Activated B cell treated with CpG ODN at 0.5 μM for 24 hours (primary cell): ENCODE measurements around the gene TRIM52. TPM values are rescaled to one million over a fixed set of nuclear protein-coding genes. Genes with fewer than 3 reads are reported as not detected.
A peak's percentile ranks its signal among the peaks of the same experiment; 100 is the strongest.

Experiments
- ATAC-seq: fragments of 200-7000 bp; cut with Tn5 transposase; one replicate; pipeline ENCODE4 v1.10.0; 2021; ENCODE audit warnings: low read depth, mild to moderate bottlenecking, moderate library complexity
- CTCF ChIA-PET: fragments of 350-600 bp; sonication (Branson Sonifier 250); formaldehyde crosslinking; loops from one replicate; lab custom pipeline; 2021; ENCODE audit warnings: antibody characterized with exemption; lab: Charles Lee
- POLR2A ChIA-PET: fragments of 350-600 bp; sonication (Branson Sonifier 250); formaldehyde crosslinking; loops from one replicate; lab custom pipeline; 2021; ENCODE audit warnings: antibody characterized with exemption; lab: Charles Lee
- DNase-seq: peaks from one replicate; pipeline ENCODE4 v3.0.0; 2022
- H3K27ac Mint-ChIP-seq: one replicate; pipeline ENCODE4 v1.8.0; 2020; ENCODE audit warnings: mixed read lengths
- H3K27me3 Mint-ChIP-seq: one replicate; pipeline ENCODE4 v1.8.0; 2021; ENCODE audit warnings: mixed read lengths
- H3K36me3 Mint-ChIP-seq: one replicate; pipeline ENCODE4 v1.8.0; 2021; ENCODE audit warnings: low read depth, mixed read lengths
- H3K4me1 Mint-ChIP-seq: one replicate; pipeline ENCODE4 v1.8.0; 2021; ENCODE audit warnings: mixed read lengths
- H3K4me3 Mint-ChIP-seq: one replicate; pipeline ENCODE4 v1.8.0; 2020; ENCODE audit warnings: mild to moderate bottlenecking, mixed read lengths
- H3K9me3 Mint-ChIP-seq: one replicate; pipeline ENCODE4 v1.8.0; 2020; ENCODE audit warnings: mixed read lengths
- intact Hi-C: fragments of 100-400 bp; cut with micrococcal nuclease; formaldehyde crosslinking; loops from one replicate; pipeline ENCODE4 v1.15.1; 2024
- total RNA-seq: library from RNA; stranded (reverse); gene quantifications from 2 replicates; pipeline ENCODE4 v1.2.3, GENCODE V29; 2022
- TF ChIP-seq, protein P1 (sequence below): fragments of 200-600 bp; IDR thresholded peaks from one replicate; pipeline ENCODE4 v1.8.0; 2022; ENCODE audit warnings: antibody characterized with exemption, mild to moderate bottlenecking

The TRIM52 gene
- total RNA-seq, 1 donor from 2014 or later: 36.9 TPM

DNA sequence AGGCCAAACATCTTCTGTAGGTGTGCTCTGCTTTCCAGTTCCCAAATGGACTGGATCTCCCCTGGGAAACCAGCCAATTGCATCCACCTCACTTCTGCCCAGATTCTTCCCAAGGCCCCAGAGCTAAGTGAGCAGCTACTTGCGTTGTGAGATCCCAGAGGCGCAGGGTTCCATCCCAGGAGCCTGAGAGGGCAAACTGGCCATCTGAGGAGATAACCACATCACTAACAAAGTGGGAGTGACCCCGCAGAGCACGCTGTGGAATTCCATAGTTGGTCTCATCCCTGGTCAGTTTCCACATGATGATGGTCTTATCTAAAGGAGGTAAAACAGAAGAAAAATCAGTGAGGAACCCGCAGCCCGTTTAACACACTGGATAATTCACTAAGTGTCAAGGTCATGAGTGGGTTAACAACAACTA, 18.9 kb downstream of the TRIM52 start:
- intact Hi-C loops: loop anchor here (5.0 kb wide), 1 partner anchor 35 kb away; the partner anchor contains the start of gene TRIM7
- ATAC-seq: no peak
- H3K4me1 Mint-ChIP-seq: peaks cover 59% of the 10 kb centered on the region

DNA sequence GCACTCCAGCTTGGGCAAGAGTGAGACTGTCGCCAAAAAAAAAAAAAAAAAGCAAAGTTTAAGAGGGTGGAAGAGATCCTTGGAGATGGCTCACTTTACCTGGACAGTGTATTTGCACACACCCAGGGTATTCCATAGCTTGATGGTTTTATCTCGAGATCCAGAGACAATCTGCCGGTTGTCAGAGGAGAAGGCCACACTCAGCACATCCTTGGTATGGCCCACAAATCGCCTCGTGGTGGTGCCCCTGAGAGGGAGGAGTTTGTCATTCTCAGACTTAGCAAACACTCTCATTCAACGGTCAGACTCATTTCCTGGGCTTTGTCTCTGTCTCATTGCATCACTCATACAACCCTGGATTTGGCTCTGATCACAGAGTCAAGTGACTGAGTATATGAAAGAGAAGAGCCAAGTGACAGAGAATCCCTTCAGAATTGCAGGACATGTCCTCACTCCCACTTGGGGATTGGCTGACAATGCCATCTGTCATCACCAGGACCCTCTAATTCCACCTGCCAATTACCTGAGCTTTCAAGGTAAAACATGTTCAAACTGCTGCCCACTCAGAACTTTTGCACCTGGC, 19.5 kb downstream of the TRIM52 start:
- ATAC-seq: no peak
- Mint-ChIP-seq H3K27ac (peak overlapping the region; percentile 98), H3K4me1 (peaks cover 58% of the 10 kb centered on the region), H3K27me3 (no peaks in the 10 kb centered on the region), H3K9me3 (no peaks in the 10 kb centered on the region), H3K4me3 (peak overlapping the region; percentile 96), H3K36me3 (peaks cover 76% of the 10 kb centered on the region)
- TF ChIP-seq, protein P1, sequence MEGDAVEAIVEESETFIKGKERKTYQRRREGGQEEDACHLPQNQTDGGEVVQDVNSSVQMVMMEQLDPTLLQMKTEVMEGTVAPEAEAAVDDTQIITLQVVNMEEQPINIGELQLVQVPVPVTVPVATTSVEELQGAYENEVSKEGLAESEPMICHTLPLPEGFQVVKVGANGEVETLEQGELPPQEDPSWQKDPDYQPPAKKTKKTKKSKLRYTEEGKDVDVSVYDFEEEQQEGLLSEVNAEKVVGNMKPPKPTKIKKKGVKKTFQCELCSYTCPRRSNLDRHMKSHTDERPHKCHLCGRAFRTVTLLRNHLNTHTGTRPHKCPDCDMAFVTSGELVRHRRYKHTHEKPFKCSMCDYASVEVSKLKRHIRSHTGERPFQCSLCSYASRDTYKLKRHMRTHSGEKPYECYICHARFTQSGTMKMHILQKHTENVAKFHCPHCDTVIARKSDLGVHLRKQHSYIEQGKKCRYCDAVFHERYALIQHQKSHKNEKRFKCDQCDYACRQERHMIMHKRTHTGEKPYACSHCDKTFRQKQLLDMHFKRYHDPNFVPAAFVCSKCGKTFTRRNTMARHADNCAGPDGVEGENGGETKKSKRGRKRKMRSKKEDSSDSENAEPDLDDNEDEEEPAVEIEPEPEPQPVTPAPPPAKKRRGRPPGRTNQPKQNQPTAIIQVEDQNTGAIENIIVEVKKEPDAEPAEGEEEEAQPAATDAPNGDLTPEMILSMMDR: no peak
- POLR2A ChIA-PET: interaction anchor here (0.7 to 8.8 kb wide), 4 partner anchors 17 to 60 kb away, joined by 6 to 177 read pairs (median 108); partner anchors contain the start of genes TRIM41 and TRIM52
- intact Hi-C loops: loop anchor here (5.0 kb wide), 1 partner anchor 34 kb away; the partner anchor contains the start of gene TRIM7
- DNase-seq: no peak
- CTCF ChIA-PET: no interaction called here

More for the DNA sequence above, 18.9 kb downstream of the TRIM52 start:
- Mint-ChIP-seq H3K36me3 (peaks cover 70% of the 10 kb centered on the region), H3K9me3 (no peaks in the 10 kb centered on the region), H3K27me3 (no peaks in the 10 kb centered on the region), H3K4me3 (peak overlapping the region; percentile 96), H3K27ac (peak overlapping the region; percentile 98)
- ChIA-PET POLR2A (interaction anchor here (1.3 to 8.6 kb wide), 4 partner anchors 7 to 43 kb away, joined by 3 to 177 read pairs (median 80); partner anchors contain the start of genes TRIM41 and TRIM52), CTCF (no interaction called here)
- no peak for DNase-seq
- TF ChIP-seq, protein P1: no peak

- H3K36me3 Mint-ChIP-seq: peaks cover 92% of the 10 kb centered on the region
- H3K27me3 Mint-ChIP-seq: no peaks in the 10 kb centered on the region
- ATAC-seq (no peak), DNase-seq (no peak)
- peaks cover 40% of the 10 kb centered on the region for H3K4me1 Mint-ChIP-seq
- TF ChIP-seq, protein P1: no peak
- POLR2A ChIA-PET: interaction anchor here (0.6 to 8.8 kb wide), 5 partner anchors 15 to 448 kb away, joined by 3 to 73 read pairs (median 4); partner anchors contain the start of genes TRIM41 and TRIM52
- no peaks in the 10 kb centered on the region for H3K9me3 Mint-ChIP-seq
- H3K27ac Mint-ChIP-seq: no peak overlapping the region
- no peak overlapping the region for H3K4me3 Mint-ChIP-seq
- CTCF ChIA-PET: no interaction called here
- intact Hi-C loops: no loop called here
Observed at GRCh38 chr5:181239062-181239663, 21.8 kb downstream of the TRIM52 start.

DNA sequence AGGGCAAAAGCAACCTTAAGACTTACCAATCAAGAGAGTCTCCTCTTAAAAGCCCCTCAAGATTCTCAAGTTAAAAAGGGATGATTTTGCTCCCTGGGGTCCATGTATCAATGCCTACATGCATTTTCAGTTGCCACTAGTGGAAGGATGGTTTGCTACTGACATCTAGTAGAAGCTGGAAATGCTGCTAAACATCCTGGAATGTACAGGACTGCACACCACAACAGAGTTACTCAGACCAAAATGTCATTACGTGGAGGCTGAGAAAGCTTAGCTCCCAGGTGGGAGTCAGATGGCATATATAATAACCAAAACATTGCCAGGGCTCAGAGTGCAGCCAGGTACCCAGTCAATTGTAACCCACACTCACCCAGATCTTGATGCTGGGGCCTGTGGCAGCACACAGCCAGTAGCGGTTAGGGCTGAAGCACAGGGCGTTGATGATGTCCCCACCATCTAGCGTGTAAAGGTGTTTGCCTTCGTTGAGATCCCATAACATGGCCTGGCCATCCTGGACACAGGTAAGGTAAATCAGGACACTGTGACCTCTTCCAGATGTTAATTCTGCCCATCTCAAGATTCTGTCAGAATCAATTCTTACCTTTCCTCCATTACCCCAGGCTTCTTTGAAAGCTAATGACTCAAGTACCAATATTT, 23.1 kb downstream of the TRIM52 start:
- CTCF ChIA-PET: no interaction called here
- Mint-ChIP-seq H3K9me3 (no peaks in the 10 kb centered on the region), H3K27ac (peak overlapping the region; percentile 57), H3K36me3 (peaks cover 89% of the 10 kb centered on the region), H3K4me3 (no peak overlapping the region), H3K27me3 (no peaks in the 10 kb centered on the region), H3K4me1 (peaks cover 30% of the 10 kb centered on the region)
- POLR2A ChIA-PET: interaction anchor here (1.2 to 8.8 kb wide), 4 partner anchors 13 to 32 kb away, joined by 6 to 73 read pairs (median 12); partner anchors contain the start of genes TRIM41 and TRIM52
- TF ChIP-seq, protein P1: no peak
- DNase-seq (no peak), ATAC-seq (no peak)
- intact Hi-C loops: no loop called here
